Measurements from ENCODE around the gene LSM7. TPM values are rescaled to one million over a fixed set of nuclear protein-coding genes. Genes with fewer than 3 reads are reported as not detected.
A peak's percentile ranks its signal among the peaks of the same experiment; 100 is the strongest.
"Not testable (repeated sequence)": the region's sequence is repeated elsewhere in the genome, so short reads cannot be mapped to it uniquely, and the experiment has no call there.

The LSM7 gene
- total and polyA plus RNA-seq, 8 donors: 59.3 to 104 (median 96.0) TPM

GRCh38 chr19:2286402-2287140 is 41.8 kb downstream of the LSM7 start:
- ATAC-seq (no peak), DNase-seq (no peak)
- H3K36me3 ChIP-seq: no peaks in the 10 kb centered on the region
- no peak for TF ChIP-seq CTCF (IDR thresholded peaks at IDR 0.05)
- H3K9me3 ChIP-seq: no peaks in the 10 kb centered on the region
- peak overlapping the region in 1 of 2 donors; percentile 96 for H3K27ac ChIP-seq
- H3K4me1 ChIP-seq: peaks cover 20 to 85% of the 10 kb centered on the region in 2 donors
- intact Hi-C loops (cut with DNase I): no loop called here
- no peak overlapping the region for H3K4me3 ChIP-seq
- H3K27me3 ChIP-seq: peaks cover 31 to 50% of the 10 kb centered on the region in 2 donors

- Histone ChIP-seq H3K9me3 (no peaks in the 10 kb centered on the region), H3K4me3 (no peak overlapping the region), H3K27me3 (peaks cover 6 to 24% of the 10 kb centered on the region in 2 donors), H3K36me3 (peaks cover 0 to 1% of the 10 kb centered on the region in 2 donors), H3K27ac (no peak overlapping the region), H3K4me1 (peaks cover 3 to 69% of the 10 kb centered on the region in 2 donors)
- intact Hi-C loops (cut with DNase I): no loop called here
- DNase-seq (no peak), ATAC-seq (no peak)
- no peak for TF ChIP-seq CTCF (IDR thresholded peaks at IDR 0.05)
Measured at GRCh38 chr19:2283835-2284507, 44.4 kb downstream of the LSM7 start.

- peak overlapping the region in 1 of 2 donors; percentile 50 for H3K4me3 ChIP-seq
- no peaks in the 10 kb centered on the region for H3K9me3 ChIP-seq
- peak overlapping the region in 1 of 2 donors; percentile 84 for H3K27ac ChIP-seq
- DNase-seq (no peak), ATAC-seq (no peak)
- H3K36me3 ChIP-seq: peaks cover 0 to 8% of the 10 kb centered on the region in 2 donors
- peaks cover 3 to 63% of the 10 kb centered on the region in 2 donors for H3K4me1 ChIP-seq
- H3K27me3 ChIP-seq: peaks cover 0 to 13% of the 10 kb centered on the region in 2 donors
- intact Hi-C loops (cut with DNase I): no loop called here
- TF ChIP-seq CTCF (IDR thresholded peaks at IDR 0.05): no peak
Measured at GRCh38 chr19:2282862-2283237, 45.5 kb downstream of the LSM7 start.

- TF ChIP-seq CTCF (IDR thresholded peaks at IDR 0.05): no peak
- Histone ChIP-seq H3K9me3 (no peaks in the 10 kb centered on the region), H3K36me3 (peaks cover 0 to 12% of the 10 kb centered on the region in 2 donors), H3K27ac (peak within 1 kb of the TSS; percentile 54 to 84), H3K4me1 (peaks cover 3 to 58% of the 10 kb centered on the region in 2 donors), H3K4me3 (peak within 1 kb of the TSS; percentile 17 to 50), H3K27me3 (peaks cover 0 to 13% of the 10 kb centered on the region in 2 donors)
- ATAC-seq (peak; percentile 89), DNase-seq (peak in 3 of 4 donors; percentile 79 to 98 (median 91))
- intact Hi-C loops (cut with DNase I): no loop called here
Measured at GRCh38 chr19:2282062-2282861, 46.1 kb downstream of the LSM7 start, which contains the start of gene PEAK3. Gene PEAK3, minus strand, starts transcription at chr19:2282175. Its CDS starts 1,244 bp downstream, at chr19:2280931.

- DNase-seq; intact Hi-C loops (cut with DNase I); H3K9me3 ChIP-seq: not testable (repeated sequence)
- ATAC-seq: peak; percentile 25
- H3K36me3 ChIP-seq: peaks cover 0 to 20% of the 10 kb centered on the region in 2 donors
- peak overlapping the region; percentile 54 to 84 for H3K27ac ChIP-seq
- peak overlapping the region; percentile 5 to 50 for H3K4me3 ChIP-seq
- H3K4me1 ChIP-seq: peaks cover 3 to 53% of the 10 kb centered on the region in 2 donors
- H3K27me3 ChIP-seq: peaks cover 0 to 12% of the 10 kb centered on the region in 2 donors
Measured at GRCh38 chr19:2281265-2282061, 46.9 kb downstream of the LSM7 start.

All from left lung (tissue), 10 donors.